ENCODE results near the gene C19orf81. TPM values are rescaled to one million over a fixed set of nuclear protein-coding genes. Genes with fewer than 3 reads are reported as not detected.

C19orf81 gene
- total and polyA plus RNA-seq, 9 of the 15 experiments (the other 6 are each of a cell fraction or from before 2014, with no cell fraction given) = 2.5 to 42.9 (median 33.0) TPM; not detected in 4

- TF ChIP-seq ARID4B (CRISPR knock-in tag; IDR thresholded peaks at IDR 0.05) = no peak
- TF ChIP-seq BRCA1 (IDR thresholded peaks at IDR 0.05) = no peak
- TF ChIP-seq BRCA1 (CRISPR knock-in tag; IDR thresholded peaks at IDR 0.05) = no peak
- no peak for TF ChIP-seq KLF10 (CRISPR knock-in tag; IDR thresholded peaks at IDR 0.05)
- no peak for TF ChIP-seq ZSCAN32 (CRISPR knock-in tag; IDR thresholded peaks at IDR 0.05)
- TF ChIP-seq PKNOX1 (IDR thresholded peaks at IDR 0.05) = peak; percentile 86
- TF ChIP-seq CSDE1 (IDR thresholded peaks at IDR 0.05) = peak; percentile 60 to 80; a peak in 2 of 4 replicates
- no peak for TF ChIP-seq ZNF444 (CRISPR knock-in tag; IDR thresholded peaks at IDR 0.05)
- no peak for TF ChIP-seq SMARCE1 (IDR thresholded peaks at IDR 0.05)
- TF ChIP-seq PML (IDR thresholded peaks at IDR 0.05; ENCODE audit: low read length) = no peak
- no peak for TF ChIP-seq POLR2AphosphoS2 (IDR thresholded peaks at IDR 0.05; ENCODE audit: low read length)
- no peak for TF ChIP-seq ZFP30 (CRISPR knock-in tag; IDR thresholded peaks at IDR 0.05; ENCODE audit: borderline replicate concordance)
- no peak for TF ChIP-seq VEZF1 (CRISPR knock-in tag; IDR thresholded peaks at IDR 0.05)
- TF ChIP-seq SRSF1 (IDR thresholded peaks at IDR 0.05; ENCODE audit: low read depth, low read length) = no peak
- peak; percentile 83 for TF ChIP-seq ATF1 (CRISPR knock-in tag; IDR thresholded peaks at IDR 0.05)
- TF ChIP-seq ATF1 (tag; IDR thresholded peaks at IDR 0.05) = peak; percentile 99
- TF ChIP-seq CREB3L1 (IDR thresholded peaks at IDR 0.05; ENCODE audit: borderline replicate concordance, low read depth) = no peak; the same call in 1 of the 2 replicates
- TF ChIP-seq RBM15 (IDR thresholded peaks at IDR 0.05; ENCODE audit: insufficient read depth, low read length) = no peak
- no peak for TF ChIP-seq EP300 (IDR thresholded peaks at IDR 0.05; ENCODE audit: low read length)
- TF ChIP-seq CTBP1 (IDR thresholded peaks at IDR 0.05; ENCODE audit: borderline replicate concordance) = peak; percentile 39; the same call in 1 of the 2 replicates
- TF ChIP-seq ILK (tag; IDR thresholded peaks at IDR 0.05; ENCODE audit: borderline replicate concordance, low read depth) = no peak
These were observed 30.2 kb downstream of the C19orf81 start (continued) for GRCh38 chr19:50679177-50680125.

Measured in K562 (cell line).